Osteoblast (primary cell): Measurements from ENCODE around the gene ARL10. TPM values are rescaled to one million over a fixed set of nuclear protein-coding genes. Genes with fewer than 3 reads are reported as not detected.

Experiments
- DNase-seq: peaks from one replicate; pipeline ENCODE4 v3.0.0; 2011; ENCODE audit warnings: low spot score, mixed read lengths; ENCODE audit not compliant: insufficient read length; ENCODE audit errors: missing footprints
- H2AFZ ChIP-seq: 2 replicates; pipeline ENCODE4 v1.6.0; 2011; ENCODE audit warnings: mild to moderate bottlenecking, low read length
- H3K27ac ChIP-seq: 2 replicates; pipeline ENCODE4 v1.5.1; 2011; ENCODE audit warnings: mild to moderate bottlenecking, low read depth, low read length, moderate library complexity
- H3K27me3 ChIP-seq: 2 replicates; pipeline ENCODE4 v1.6.0; 2012; ENCODE audit warnings: mild to moderate bottlenecking, control low read depth, inconsistent platforms, low read length, moderate library complexity; ENCODE audit not compliant: insufficient read depth
- H3K36me3 ChIP-seq: 2 replicates; pipeline ENCODE4 v1.5.1; 2011; ENCODE audit warnings: mild to moderate bottlenecking, low read length, control low read depth, moderate library complexity; ENCODE audit not compliant: insufficient read depth
- H3K4me1 ChIP-seq: 2 replicates; pipeline ENCODE4 v1.5.1; 2011; ENCODE audit warnings: mild to moderate bottlenecking, low read length, control low read depth, moderate library complexity; ENCODE audit not compliant: insufficient read depth
- H3K4me2 ChIP-seq: 2 replicates; pipeline ENCODE4 v1.6.0; 2011; ENCODE audit warnings: mild to moderate bottlenecking, low read length; ENCODE audit not compliant: insufficient read depth
- H3K4me3 ChIP-seq: fragments of 200-600 bp; sonication (generic); 3 replicates; pipeline ENCODE4 v1.5.1; 2012; ENCODE audit warnings: mild to moderate bottlenecking, low read length, inconsistent platforms; ENCODE audit not compliant: insufficient read depth
- H3K79me2 ChIP-seq: 2 replicates; pipeline ENCODE4 v1.6.0; 2012; ENCODE audit warnings: mild to moderate bottlenecking, low read length, control low read depth, inconsistent platforms; ENCODE audit not compliant: insufficient read depth
- H3K9me3 ChIP-seq: 2 replicates; pipeline ENCODE4 v1.5.1; 2011; ENCODE audit warnings: low read depth, low read length, control low read depth
- H4K20me1 ChIP-seq: 2 replicates; pipeline ENCODE4 v1.6.0; 2012; ENCODE audit warnings: mild to moderate bottlenecking, low read length, control low read depth; ENCODE audit not compliant: insufficient read depth
- total RNA-seq: library from RNA; depleted of rRNA; stranded (reverse); fragments of >200 nt; gene quantifications from 2 replicates; pipeline ENCODE4 v1.2.3, GENCODE V29; 2012
- TF ChIP-seq, protein P1 (sequence below): IDR thresholded peaks from 2 replicates; pipeline ENCODE4 v1.5.1; 2011; ENCODE audit warnings: mild to moderate bottlenecking, low read depth, low read length, moderate library complexity; ENCODE audit errors: extremely low read depth

ARL10 gene
- total RNA-seq, 1 donor = 14.1 TPM

- Histone ChIP-seq H3K79me2 (peaks cover 60% of the 10 kb centered on the region), H3K27me3 (no peaks in the 10 kb centered on the region), H3K4me3 (no peak overlapping the region), H3K4me2 (no peak overlapping the region), H4K20me1 (peaks cover 30% of the 10 kb centered on the region), H3K4me1 (peaks cover 6% of the 10 kb centered on the region), H3K36me3 (peaks cover 26% of the 10 kb centered on the region), H3K9me3 (no peaks in the 10 kb centered on the region), H3K27ac (no peak overlapping the region), H2AFZ (no peak overlapping the region)
- TF ChIP-seq, protein P1, sequence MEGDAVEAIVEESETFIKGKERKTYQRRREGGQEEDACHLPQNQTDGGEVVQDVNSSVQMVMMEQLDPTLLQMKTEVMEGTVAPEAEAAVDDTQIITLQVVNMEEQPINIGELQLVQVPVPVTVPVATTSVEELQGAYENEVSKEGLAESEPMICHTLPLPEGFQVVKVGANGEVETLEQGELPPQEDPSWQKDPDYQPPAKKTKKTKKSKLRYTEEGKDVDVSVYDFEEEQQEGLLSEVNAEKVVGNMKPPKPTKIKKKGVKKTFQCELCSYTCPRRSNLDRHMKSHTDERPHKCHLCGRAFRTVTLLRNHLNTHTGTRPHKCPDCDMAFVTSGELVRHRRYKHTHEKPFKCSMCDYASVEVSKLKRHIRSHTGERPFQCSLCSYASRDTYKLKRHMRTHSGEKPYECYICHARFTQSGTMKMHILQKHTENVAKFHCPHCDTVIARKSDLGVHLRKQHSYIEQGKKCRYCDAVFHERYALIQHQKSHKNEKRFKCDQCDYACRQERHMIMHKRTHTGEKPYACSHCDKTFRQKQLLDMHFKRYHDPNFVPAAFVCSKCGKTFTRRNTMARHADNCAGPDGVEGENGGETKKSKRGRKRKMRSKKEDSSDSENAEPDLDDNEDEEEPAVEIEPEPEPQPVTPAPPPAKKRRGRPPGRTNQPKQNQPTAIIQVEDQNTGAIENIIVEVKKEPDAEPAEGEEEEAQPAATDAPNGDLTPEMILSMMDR = no peak
- no peak for DNase-seq
Observed at GRCh38 chr5:176359658-176360057, 5.6 kb upstream of the ARL10 start.

GRCh38 chr5:176360894-176361436 is 4.3 kb upstream of the ARL10 start:
- Histone ChIP-seq H4K20me1 (peaks cover 20% of the 10 kb centered on the region), H3K4me2 (peak overlapping the region; percentile 93), H2AFZ (peak overlapping the region; percentile 97), H3K27ac (peak overlapping the region; percentile 77), H3K9me3 (no peaks in the 10 kb centered on the region), H3K36me3 (peaks cover 14% of the 10 kb centered on the region), H3K4me1 (peaks cover 9% of the 10 kb centered on the region), H3K4me3 (peak overlapping the region; percentile 99), H3K27me3 (no peaks in the 10 kb centered on the region), H3K79me2 (peaks cover 47% of the 10 kb centered on the region)
- TF ChIP-seq, protein P1 = no peak
- DNase-seq = no peak

GRCh38 chr5:176361437-176362232 is 3.7 kb upstream of the ARL10 start, which contains the start of gene KIAA1191:
TSS of gene KIAA1191 (minus strand) at chr5:176361764. CDS start at chr5:176359508, 2,256 bp downstream.
- peak within 1 kb of the TSS; percentile 93 for H3K4me2 ChIP-seq
- peaks cover 46% of the 10 kb centered on the region for H3K79me2 ChIP-seq
- no peaks in the 10 kb centered on the region for H3K9me3 ChIP-seq
- H2AFZ ChIP-seq = peak within 1 kb of the TSS; percentile 99
- no peaks in the 10 kb centered on the region for H3K27me3 ChIP-seq
- peaks cover 14% of the 10 kb centered on the region for H4K20me1 ChIP-seq
- TF ChIP-seq, protein P1 = no peak
- peaks cover 15% of the 10 kb centered on the region for H3K4me1 ChIP-seq
- peak within 1 kb of the TSS; percentile 99 for H3K4me3 ChIP-seq
- H3K27ac ChIP-seq = peak within 1 kb of the TSS; percentile 77
- peaks cover 12% of the 10 kb centered on the region for H3K36me3 ChIP-seq
- DNase-seq = peak; percentile 99

DNA sequence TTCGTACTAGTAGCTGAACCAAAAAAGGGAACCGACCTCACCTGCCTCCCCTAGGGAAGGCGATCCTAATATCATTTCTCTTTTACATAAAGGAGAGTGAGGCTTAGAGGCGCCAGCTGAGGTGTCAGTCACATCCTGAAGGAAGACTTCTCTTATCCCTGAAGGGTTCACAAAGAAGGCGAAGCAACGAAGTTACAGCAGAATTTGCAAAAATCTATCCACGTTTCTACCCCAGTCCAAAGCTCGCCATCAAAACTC is 3.1 kb upstream of the ARL10 start:
- peaks cover 14% of the 10 kb centered on the region for H4K20me1 ChIP-seq
- peak; percentile 58 for DNase-seq
- peak overlapping the region; percentile 99 for H3K4me3 ChIP-seq
- no peaks in the 10 kb centered on the region for H3K27me3 ChIP-seq
- peaks cover 12% of the 10 kb centered on the region for H3K36me3 ChIP-seq
- H3K4me1 ChIP-seq = peaks cover 16% of the 10 kb centered on the region
- H3K4me2 ChIP-seq = peak overlapping the region; percentile 93
- TF ChIP-seq, protein P1 = no peak
- H3K79me2 ChIP-seq = peaks cover 41% of the 10 kb centered on the region
- no peak overlapping the region for H3K27ac ChIP-seq
- H2AFZ ChIP-seq = peak overlapping the region; percentile 99
- H3K9me3 ChIP-seq = no peaks in the 10 kb centered on the region
